GM21423 (cell line): Measurements from ENCODE around the gene ELOA.
A peak's percentile ranks its signal among the peaks of the same experiment; 100 is the strongest.
"Not testable (repeated sequence)": the region's sequence is repeated elsewhere in the genome, so short reads cannot be mapped to it uniquely, and the experiment has no call there.

ENCODE experiments used
- ATAC-seq: cut with Tn5 transposase; IDR thresholded peaks from one replicate; pipeline ENCODE4 v1.9.1; 2021; ENCODE audit warnings: mild to moderate bottlenecking, moderate library complexity; ENCODE audit not compliant: unreplicated experiment

ELOA gene

DNA sequence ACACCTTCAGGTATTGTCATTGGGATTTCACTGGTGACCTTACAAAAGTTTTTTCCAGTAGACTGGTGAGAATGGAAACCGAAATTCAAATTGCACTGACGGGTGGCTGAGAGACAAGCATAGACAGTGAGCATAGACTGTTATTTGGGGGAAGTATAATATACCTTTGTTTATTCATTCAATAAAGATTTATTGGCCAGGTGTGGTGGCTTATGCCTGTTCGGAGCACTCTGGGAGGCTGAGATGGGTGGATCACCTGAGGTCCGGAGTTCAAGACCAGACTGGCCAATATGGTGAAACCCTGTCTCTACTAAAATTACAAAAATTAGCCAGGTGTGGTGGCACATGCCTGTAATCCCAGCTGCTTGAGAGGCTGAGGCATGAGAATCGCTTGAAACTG lies 10.0 kb upstream of the ELOA start:
- ATAC-seq: not testable (repeated sequence)

DNA sequence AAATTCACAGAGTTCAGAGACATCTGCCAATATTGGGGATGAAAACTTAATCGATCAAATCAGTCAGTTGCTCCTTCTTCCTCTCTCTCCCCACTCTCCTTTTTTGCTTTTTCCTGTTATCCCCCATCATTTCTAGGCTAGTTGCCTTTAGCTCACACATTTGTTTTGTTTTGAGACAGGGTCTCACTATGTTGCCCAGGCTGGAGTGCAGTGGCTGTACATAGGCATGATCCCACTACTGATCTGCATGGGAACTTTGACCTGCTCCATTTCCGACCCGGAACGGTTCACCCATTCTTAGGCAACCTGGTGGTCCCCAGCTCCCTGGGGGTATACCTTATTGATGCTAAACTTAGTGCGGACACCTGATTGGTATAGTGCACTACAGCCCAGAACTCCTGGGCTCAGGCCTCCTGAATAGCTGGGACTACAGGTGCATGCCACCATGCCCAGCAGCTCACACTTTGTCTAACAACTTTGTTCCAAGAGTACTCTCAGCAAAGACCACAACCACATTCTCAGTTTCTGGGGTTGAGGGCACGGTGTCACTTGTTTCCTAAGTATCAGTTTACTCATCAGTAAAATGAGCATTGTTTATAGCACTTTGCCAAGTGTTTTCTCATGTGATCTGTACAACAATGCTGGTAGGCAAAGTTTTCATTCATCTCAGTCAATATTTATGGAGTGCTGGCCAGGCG lies 6.7 kb upstream of the ELOA start:
- no peak for ATAC-seq

DNA sequence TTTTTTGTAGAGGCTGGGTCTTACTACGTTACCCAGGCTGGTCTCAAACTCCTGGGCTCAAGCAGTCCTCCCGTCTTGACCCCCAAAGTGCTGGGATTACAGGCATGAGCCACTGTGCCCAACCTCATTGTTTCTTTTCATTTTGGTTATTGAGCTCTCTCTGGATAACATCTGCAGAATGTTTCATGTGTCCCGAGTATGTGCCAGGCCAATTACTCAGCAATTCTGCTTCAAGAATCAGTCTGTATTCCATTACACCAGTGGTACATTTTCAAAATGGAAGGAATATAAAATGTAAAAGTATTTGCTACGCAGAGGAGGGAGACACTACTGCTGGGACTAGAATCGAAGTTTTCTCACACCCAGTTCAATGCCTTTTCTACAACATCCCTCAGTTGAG lies 1.7 kb upstream of the ELOA start:
- ATAC-seq: no peak

DNA sequence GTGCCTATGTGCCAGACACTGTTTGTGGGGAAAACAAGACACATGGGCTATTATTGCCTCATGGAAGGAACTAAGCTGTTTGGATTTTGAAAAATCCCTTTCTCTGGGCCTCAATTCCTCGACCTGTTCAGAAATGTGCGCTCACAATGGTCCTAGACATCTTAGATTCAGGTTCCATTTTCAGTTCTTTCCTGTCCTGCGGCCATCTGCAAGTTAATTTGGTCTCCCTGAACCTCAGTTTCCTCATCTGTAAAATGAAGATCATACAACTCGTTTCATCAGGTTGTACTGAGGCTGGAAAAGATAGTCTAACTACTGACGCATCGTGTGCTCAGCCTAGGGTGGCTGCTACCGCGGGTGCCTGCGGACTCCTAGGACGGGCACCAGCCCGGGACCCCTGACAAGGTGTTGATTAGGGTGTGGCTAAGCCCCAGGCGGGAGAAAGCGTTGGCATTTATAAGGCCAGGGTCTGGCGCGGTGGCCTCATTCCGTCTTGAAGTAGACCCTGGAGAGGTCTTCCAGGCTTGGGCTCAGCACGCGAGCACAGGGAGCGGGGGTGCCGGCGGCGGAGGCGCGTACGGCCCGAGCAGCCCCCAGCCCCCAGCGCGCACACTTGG lies 493 bp upstream of the ELOA start:
- no peak for ATAC-seq

DNA sequence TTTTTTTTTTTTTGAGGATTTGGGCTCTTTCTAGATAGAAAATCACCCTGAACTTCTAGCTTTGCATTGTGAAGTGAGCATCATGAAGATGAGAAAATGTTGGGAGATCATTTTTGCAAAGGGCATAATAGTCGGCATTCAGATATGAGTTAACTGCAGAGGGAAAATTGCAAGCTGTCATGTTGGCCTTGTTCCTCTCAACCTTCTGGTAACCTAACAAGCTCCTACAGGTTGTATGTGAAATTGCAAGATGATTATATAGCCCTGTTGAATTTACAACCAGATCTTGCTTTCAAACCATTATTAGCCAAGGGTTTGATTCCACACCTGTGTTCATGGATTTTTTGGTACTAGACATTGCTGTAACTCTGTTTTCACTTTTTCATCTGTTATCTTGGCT lies 2.2 kb downstream of the ELOA start:
- ATAC-seq: no peak

DNA sequence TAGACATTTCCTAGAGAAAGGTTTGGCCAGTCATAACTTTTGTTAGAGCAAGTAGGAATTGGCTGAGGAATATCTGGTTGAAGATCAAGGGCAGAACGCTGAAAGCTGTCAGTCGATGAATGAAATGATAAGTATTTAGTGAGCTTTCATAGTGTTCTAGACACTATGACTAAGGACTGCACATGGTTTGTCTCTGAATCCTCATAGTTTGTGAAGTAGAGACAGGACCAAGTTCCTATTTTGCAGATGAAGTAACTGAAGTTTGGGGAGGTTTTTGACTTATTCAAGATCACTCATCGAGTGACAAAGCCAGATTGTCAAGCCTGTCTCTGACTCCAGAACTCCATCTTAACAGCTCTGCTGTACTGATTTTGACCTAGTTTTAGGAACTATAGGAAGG lies 4.7 kb downstream of the ELOA start:
- no peak for ATAC-seq

DNA sequence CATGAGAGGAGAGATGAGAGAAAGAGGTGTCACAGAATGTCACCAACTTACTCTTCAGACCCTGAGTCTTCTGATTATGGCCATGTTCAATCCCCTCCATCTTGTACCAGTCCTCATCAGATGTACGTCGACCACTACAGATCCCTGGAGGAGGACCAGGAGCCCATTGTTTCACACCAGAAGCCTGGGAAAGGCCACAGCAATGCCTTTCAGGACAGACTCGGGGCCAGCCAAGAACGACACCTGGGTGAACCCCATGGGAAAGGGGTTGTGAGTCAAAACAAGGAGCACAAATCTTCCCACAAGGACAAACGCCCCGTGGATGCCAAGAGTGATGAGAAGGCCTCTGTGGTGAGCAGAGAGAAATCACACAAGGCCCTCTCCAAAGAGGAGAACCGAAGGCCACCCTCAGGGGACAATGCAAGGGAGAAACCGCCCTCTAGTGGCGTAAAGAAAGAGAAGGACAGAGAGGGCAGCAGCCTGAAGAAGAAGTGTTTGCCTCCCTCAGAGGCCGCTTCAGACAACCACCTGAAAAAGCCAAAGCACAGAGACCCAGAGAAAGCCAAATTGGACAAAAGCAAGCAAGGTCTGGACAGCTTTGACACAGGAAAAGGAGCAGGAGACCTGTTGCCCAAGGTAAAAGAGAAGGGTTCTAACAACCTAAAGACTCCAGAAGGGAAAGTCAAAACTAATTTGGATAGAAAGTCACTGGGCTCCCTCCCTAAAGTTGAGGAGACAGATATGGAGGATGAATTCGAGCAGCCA lies 8.0 kb downstream of the ELOA start:
- ATAC-seq: no peak

DNA sequence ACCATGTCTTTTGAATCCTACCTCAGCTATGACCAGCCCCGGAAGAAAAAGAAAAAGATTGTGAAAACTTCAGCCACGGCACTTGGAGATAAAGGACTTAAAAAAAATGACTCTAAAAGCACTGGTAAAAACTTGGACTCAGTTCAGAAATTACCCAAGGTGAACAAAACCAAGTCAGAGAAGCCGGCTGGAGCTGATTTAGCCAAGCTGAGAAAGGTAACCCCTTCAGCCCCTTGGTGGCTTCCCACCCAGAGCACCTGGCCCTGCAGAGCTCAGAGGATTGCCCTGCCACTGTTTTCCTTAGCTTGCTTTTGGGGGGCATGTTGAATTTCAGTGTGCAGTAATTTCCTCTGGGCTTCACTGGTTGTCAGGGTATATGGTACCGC lies 8.5 kb downstream of the ELOA start:
- no peak for ATAC-seq

DNA sequence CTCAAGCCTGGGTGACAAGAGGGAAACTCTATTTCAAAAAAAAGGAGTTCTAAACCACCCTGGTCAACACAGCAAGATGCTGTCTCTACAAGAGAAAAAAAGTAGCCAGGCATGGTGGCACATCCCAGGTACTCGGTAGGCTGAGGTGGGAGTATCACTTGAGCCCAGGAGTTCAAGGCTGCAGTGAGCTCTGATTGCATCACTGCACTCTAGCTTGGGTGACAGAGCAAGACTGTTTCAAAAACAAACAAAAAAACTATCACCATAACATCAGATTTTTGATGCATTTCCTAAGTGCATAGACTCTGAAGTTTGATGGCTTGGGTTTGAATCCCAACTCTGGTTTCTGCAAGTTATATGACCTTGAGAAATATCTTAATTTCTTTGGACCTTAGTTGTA lies 9.6 kb downstream of the ELOA start:
- no peak for ATAC-seq

DNA sequence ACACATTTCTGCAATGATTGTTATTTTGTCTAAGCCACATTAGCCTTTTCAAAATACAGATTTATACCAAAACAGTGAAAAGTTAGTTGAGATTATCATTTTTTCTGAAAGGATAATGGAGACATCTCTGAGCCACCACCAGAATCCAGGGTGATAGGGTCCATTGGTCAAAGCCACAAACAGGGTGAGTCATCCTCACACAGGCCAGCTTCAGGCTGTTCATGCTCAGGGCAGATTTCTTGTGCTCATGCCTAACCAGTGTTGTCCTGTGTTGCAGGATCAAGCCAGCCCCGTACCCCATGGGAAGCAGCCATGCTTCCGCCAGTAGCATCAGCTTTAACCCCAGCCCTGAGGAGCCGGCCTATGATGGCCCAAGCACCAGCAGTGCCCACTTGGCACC lies 13.4 kb downstream of the ELOA start:
- ATAC-seq: no peak

DNA sequence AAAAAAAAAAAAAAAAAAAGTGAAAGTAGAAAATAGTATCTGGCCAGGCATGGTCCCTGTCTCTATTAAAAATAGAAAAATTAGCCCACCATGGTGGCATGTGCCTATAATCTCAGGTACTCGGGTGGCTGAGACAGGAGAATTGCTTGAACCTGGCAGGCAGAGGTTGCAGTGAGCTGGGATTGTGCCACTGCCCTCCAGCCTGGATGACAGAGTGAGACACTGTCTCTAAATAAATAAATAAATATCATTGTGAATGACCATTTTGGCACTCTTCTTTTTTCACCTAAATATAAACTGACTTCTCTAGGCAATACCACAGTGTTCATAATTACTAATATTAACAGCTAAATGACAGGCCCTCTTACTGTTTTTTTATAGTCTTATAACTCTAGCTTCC lies 14.5 kb downstream of the ELOA start:
- ATAC-seq: no peak

DNA sequence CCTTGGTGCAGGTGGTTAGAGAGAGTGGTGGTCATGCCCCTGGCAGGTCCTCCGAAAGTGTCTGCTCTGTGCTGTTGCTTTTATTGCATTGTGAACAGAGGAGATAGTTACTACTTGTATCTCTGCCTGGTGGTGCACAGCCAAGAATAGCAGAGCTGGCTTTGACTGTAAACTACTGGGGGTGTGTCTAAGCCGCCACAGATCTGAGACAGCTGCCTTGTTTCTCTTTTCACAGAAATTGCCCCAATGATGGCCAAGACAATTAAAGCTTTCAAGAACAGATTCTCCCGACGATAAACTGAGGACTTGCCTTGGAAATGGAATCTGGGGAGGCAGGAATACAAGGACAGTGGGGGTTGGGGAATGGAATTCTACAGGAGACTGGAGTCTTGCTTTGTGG lies 16.0 kb downstream of the ELOA start:
- no peak for ATAC-seq

DNA sequence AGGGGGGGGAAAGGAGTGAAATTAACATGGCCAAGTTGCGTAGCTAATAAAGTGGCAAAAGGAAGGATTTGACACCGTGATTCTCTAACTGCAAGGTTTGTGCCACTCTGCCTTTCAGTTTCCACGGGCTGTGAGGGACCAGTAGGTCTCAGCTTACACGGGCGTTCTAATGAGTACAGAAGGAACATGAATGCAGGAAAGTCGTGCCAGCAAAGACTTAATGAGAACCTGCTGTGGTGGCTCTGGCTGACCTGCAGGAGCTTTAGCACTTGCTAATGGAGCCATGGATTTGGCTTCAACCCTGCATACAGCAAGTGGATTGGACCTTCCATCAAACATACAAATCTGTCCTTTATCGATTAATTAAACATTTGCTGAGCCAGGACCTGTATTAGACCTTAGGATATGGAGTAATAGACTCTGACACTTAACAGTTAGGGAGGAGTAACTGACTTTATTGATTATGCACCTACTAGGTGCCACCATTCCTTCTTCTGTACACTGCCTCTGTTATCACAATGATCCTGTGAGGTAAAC lies 19.8 kb downstream of the ELOA start:
- ATAC-seq: no peak

DNA sequence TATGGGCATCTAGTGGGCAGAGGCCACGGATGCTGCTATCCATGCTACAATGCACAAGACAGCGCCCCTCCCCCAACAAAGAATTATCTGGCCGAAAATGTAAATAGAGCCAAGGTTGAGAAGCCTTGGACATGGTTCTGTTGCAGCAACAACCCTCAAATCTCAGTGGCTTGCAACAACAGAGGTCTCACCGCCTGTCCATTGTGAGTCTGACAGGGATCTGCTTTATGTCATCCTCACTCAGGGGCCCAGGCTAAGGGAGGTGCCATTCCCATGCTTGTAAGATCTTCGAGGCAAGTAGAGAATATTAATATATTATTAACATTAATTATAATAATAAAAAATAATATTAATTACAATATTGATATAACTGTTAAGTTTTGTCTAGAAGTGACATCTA lies 25.5 kb downstream of the ELOA start:
- ATAC-seq: no peak

DNA sequence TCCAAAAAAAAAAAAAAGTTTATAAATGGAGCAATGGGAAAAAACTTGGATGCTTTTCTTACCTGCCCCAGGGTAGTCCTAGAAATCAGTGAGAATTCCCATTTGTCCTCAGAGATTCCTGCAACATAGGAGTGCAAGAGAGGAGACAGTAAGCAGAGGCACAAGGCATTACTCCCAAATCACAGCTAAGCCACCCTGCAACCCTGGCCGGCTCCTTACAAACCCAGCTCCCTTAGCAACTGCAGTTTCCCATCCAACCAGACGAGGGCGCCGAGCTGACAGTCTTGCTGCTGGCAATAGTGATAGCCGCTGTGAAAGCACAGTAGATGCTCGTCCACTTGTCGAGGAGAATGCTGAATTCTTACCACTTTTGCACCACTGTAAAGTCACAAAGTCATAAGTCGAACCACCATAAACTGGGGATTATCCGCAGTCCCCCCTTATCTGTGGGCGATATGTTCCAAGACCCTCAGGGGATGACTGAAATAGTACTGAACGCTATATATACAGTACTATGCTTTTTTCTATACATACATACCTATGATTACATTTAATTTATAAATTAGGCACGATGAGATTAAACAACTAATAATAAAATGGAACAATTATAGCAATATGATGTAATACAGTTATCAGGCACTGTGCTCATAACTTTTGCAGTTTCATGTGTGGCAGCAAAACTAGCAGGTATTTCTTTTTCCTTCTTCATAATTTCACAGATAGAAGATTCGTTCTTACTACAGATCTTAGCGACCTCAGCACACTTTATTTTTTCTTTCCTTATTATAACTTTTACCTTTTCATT lies 29.0 kb downstream of the ELOA start:
- ATAC-seq: no peak

DNA sequence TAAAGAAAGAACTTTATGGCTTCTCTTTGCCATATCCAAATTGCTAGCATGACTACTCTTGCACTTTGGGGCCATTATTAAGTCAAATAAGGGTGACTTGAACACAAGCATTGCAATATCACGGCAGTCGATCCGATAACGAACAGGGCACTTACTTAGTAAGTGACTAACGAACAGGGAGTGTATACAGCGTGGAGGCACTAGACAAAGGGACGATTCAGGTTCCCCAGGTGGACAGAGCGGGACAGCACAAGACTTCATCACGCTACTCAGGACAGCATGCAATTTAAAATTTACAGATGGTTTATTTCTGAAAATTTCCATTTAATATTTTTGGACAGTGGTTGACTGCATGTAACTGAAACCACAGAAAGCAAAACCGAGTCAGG lies 29.6 kb downstream of the ELOA start:
- no peak for ATAC-seq

DNA sequence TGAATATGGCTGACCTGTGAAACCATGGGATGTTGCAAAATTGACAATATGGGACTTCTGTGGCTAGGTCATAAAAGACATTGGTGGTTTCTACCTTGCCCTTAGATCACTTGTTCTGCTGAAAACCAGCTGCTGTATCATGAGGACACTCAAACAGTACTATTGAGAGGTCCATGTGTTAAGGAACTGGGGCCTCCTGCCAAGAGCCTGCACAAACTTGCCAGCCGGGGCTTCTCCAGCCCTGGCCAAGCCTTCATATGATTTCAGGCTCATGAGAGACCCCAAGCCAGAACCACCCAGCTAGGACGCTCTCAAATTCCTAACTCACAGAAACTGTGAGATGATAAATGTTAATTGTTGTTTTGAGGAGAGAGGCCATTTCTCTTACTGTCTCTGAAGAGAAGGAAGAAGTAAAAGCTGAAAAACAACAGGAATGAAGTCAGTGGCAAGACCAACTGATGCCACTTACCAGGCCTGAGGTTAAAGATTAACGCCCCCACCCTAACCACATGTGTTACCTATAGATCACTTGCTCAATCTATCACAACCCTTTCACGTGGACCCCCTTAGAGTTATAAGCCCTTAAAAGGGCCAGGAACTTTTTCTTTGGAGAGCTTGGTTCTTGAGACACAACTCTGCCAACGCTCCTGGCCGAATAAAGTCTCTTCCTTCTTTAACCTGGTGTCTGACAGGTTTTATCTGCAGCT lies 31.1 kb downstream of the ELOA start:
- ATAC-seq: no peak

DNA sequence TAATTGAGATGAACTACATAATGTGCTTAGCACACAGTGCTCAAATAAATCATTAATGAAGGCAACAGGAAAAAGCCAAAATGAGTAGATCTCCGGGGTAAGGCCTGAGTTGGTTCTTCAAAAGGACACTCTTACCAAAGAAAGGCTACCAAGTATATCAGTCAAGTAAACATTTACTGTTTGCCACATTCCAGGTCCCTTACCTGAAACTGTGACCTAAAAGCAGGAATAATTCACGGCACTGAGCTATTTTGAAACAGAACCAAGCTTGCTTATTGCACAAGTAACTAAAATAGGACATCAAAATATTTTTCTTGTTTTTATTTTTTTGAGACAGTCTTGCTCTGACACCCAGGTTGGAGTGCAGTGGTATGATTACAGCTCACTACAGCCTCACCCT lies 32.9 kb downstream of the ELOA start:
- ATAC-seq: no peak

DNA sequence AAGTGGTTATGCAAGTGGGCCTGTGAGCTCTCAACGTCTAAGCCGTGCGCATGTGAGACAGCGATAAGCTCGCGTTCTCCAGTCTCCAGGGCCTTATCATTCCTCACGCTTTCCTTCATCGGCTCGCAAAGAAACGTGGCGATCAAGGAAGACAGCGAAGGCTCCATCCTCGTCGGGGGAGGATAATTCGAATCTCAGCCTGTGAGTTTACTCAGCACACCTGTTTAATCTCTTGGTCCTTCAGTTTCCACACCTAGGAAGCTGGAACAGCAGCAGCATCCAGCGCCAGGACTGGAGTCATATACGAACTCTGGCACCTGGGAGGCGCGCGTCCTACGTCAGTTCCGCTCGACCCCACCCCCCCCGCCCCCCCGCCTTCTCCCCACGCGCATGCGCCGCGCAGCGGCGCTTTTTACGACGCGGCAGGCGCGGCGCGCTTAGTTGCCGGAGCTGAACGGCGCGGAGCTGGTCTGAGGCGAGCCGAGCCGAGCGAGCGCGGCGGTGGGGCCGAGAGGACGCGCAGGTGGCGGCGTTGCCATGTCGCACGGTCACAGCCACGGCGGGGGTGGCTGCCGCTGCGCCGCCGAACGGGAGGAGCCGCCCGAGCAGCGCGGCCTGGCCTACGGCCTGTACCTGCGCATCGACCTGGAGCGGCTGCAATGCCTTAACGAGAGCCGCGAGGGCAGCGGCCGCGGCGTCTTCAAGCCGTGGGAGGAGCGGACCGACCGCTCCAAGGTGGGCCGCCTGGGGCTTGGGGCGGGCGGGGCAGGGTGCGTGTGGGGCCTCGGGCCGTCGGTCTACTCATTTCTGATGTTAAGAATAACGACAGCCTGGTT lies 34.9 kb downstream of the ELOA start, which contains the start of gene PITHD1:
Gene PITHD1 (plus strand): TSS at position 440 of the 836 bp plus-strand sequence. CDS start 98 bp downstream, at position 538.
- ATAC-seq: peak; percentile 82
